Uterus (tissue), 2 donors: ENCODE measurements around the gene SMIM33.

Experiments used
- POLR2A ChIP-seq, 2 donors: fragments of 450-650 bp; IDR thresholded peaks; one replicate each; pipeline ENCODE4 v1.6.1; 2016; ENCODE audit warnings: antibody characterized with exemption in 2 of 2, mild to moderate bottlenecking in 1 of 2, moderate library complexity in 1 of 2
- TF ChIP-seq, protein P1 (sequence below), 4 experiments: fragments of 200-600 bp in 2 of 4; fragments of 450-650 bp in 2 of 4; sonication (generic) in 2 of 4; IDR thresholded peaks; one replicate each; pipeline ENCODE4 v1.5.1; 2016 to 2019; ENCODE audit warnings: antibody characterized with exemption in 4 of 4, mild to moderate bottlenecking in 2 of 4, moderate library complexity in 1 of 4

DNA sequence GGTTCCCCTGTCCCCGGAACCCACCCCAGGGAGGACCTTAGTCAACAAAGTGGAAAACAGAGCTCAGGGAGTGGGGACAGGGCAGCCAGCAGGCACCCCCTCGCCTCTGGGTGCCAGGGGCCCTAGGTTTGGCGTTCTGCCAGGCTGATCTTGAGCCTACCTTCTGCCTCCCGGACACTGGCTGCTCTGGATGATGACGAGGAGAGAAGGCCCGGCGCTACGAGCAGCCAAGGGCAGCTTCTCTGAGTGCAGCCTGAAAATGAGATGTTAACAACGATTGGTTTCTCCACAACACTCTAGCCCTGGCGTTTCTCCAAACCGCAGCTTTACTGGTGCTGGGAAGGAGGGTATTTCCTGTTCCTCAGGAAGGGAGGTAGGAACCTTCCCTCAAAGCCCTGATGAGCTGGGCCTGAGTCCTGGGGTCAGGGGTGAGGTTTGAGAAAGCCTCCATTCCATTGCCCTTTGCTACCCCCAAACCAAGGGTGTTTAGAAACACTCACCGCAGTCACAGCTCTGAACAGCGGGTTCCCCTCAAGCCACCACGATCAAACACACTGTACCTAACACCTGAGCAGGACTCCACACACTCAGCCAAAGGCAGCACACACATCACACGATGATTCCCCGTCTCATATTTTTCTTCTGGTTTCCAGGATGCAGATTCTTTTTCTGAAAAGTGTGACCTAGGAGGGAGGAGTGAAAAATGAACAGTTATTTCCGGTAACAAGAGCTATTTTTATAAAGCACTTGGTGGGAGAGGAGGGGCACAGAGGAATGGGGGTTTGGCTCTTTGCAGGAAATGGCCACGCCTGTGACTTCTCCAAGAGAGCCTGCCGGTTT is 11.5 kb downstream of the SMIM33 start, which contains the start of gene STING1:
- TF ChIP-seq, protein P1, sequence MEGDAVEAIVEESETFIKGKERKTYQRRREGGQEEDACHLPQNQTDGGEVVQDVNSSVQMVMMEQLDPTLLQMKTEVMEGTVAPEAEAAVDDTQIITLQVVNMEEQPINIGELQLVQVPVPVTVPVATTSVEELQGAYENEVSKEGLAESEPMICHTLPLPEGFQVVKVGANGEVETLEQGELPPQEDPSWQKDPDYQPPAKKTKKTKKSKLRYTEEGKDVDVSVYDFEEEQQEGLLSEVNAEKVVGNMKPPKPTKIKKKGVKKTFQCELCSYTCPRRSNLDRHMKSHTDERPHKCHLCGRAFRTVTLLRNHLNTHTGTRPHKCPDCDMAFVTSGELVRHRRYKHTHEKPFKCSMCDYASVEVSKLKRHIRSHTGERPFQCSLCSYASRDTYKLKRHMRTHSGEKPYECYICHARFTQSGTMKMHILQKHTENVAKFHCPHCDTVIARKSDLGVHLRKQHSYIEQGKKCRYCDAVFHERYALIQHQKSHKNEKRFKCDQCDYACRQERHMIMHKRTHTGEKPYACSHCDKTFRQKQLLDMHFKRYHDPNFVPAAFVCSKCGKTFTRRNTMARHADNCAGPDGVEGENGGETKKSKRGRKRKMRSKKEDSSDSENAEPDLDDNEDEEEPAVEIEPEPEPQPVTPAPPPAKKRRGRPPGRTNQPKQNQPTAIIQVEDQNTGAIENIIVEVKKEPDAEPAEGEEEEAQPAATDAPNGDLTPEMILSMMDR (IDR thresholded peaks at IDR 0.05), result no peak
- no peak for TF ChIP-seq POLR2A (IDR thresholded peaks at IDR 0.05)
